ENCODE data around the gene ZNF385C. TPM values are rescaled to one million over a fixed set of nuclear protein-coding genes. Genes with fewer than 3 reads are reported as not detected.

The ZNF385C gene
- total RNA-seq, 1 experiment from 2014 or later: 1.1 TPM

DNA sequence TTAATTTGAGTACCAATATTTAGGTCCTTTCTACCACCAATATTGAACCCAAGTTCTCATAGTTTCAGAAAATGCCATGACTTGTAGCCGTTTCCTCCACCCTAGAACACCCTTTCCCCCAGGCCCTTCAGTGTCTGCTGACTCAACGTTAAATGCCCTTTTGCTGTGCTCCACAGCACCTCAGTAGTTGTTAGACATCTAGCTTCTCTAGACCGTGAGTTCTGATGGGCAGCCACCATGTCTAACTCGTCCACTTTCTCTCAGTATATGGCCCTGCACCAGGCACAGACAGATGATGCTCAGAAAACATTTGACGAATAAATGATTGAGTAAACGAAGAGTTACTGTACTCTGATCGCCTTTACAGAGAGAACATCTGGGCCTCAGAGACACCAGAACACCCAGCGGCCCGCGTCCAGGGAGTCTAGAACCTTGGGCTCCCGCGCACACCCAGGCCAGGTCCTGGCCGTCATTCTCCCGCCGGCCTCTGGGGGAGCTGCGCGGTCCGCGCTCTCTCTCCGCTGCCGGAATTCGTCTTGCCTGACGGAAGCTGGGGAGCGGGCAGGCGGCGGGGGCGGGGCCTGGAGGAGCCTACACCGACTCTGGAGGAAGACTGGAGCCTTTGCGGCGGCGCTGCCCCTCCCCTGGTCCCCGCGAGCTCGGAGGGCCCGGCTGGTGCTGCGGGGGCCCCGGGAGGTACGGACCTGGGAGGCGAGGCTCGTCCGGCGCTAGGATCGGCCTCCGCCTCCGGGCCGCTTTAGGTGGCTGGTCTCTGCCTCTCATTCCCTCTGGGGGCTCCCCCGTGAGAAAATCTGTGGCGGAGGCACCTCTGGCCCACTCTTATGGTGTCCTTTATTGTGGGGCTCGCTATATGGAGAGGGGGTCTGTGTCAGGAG is 78.5 kb downstream of the ZNF385C start, which contains the start of gene NKIRAS2 (continued):
- TF ChIP-seq RAD21 (IDR thresholded peaks at IDR 0.05; ENCODE audit: low read depth) (no peak), CEBPB (IDR thresholded peaks at IDR 0.05; ENCODE audit: low read depth) (no peak), EZH2phosphoT487 (IDR thresholded peaks at IDR 0.05; ENCODE audit: borderline replicate concordance) (no peak), MAX (IDR thresholded peaks at IDR 0.05) (peak; percentile 53; the same call in 1 of the 2 replicates), YY1 (IDR thresholded peaks at IDR 0.05; ENCODE audit: extremely low read depth, insufficient replicate concordance, low read depth, low read length) (peak; percentile 87), SP1 (IDR thresholded peaks at IDR 0.05; ENCODE audit: low read depth) (peak; percentile 54)

DNA sequence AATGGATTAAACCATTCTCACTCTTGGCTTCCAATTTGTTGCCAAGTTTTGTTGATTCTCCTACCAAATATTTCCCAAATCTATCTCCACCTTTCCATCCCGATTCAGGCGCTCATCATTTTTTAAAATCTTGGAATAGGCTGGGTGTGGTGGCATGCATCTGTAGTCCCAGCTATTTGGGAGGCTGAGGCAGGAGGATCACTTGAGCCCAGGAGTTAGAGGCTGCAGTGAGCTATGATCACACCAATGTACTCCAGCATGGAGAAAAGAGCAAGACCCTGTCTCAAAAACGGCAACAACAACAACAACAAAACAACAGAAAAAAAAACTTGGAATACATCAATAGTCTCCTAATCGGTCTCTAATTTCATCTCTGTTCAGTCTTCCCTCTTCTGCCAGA is 79.3 kb downstream of the ZNF385C start:
- no peak for DNase-seq (ENCODE audit: low read depth, low spot score)
- intact Hi-C loops (cut with micrococcal nuclease): loop anchor here (5.0 kb wide), 1 partner anchor 52 kb away; the partner anchor contains the start of gene CNP
- no peaks in the 10 kb centered on the region for H3K9me3 ChIP-seq (ENCODE audit: control insufficient read depth in 1 of 2, insufficient read depth in 1 of 2, low read depth in 1 of 2, low read length in 2 of 2)
- H3K4me2 ChIP-seq (ENCODE audit: low read length): no peak overlapping the region
- peaks cover 51% of the 10 kb centered on the region for H3K79me2 ChIP-seq (ENCODE audit: insufficient read depth, low read length)
- ChIA-PET RAD21 (ENCODE audit: low non-redundant PET in 1 of 2, low total read pairs in 2 of 2, uncharacterized antibody in 2 of 2, unreplicated experiment in 2 of 2) (interaction anchor here in 1 of 2 experiments (1.3 kb wide), 1 partner anchor 52 kb away, joined by 3 read pairs; the partner anchor contains the start of gene CNP), CTCF (interaction anchor here (1.0 to 4.0 kb wide), 5 partner anchors 10 to 84 kb away, joined by 3 to 16 read pairs (median 4); partner anchors contain the start of gene CNP), POLR2A (interaction anchor here (2.3 kb wide), 1 partner anchor 53 kb away, joined by 17 read pairs; the partner anchor contains the start of gene CNP)
- H3K27me3 ChIP-seq (ENCODE audit: insufficient read depth, low read length): no peaks in the 10 kb centered on the region
- no peaks in the 10 kb centered on the region for H3K9me2 ChIP-seq (ENCODE audit: insufficient read depth)
- no peak for ATAC-seq
- peaks cover 16 to 36% of the 10 kb centered on the region in 2 experiments for H3K4me1 ChIP-seq (ENCODE audit: control insufficient read depth in 1 of 2, insufficient read depth in 2 of 2, low read length in 2 of 2)
- TF ChIP-seq CEBPB (IDR thresholded peaks at IDR 0.05; ENCODE audit: low read depth) (no peak), ZBTB33 (IDR thresholded peaks at IDR 0.05; ENCODE audit: extremely low read depth, insufficient replicate concordance, low read length) (no peak), SP1 (IDR thresholded peaks at IDR 0.05; ENCODE audit: low read depth) (no peak), EZH2phosphoT487 (IDR thresholded peaks at IDR 0.05; ENCODE audit: borderline replicate concordance) (no peak), POLR2AphosphoS5 (IDR thresholded peaks at IDR 0.05; ENCODE audit: low read depth, low read length) (no peak), JUND (IDR thresholded peaks at IDR 0.05) (no peak), EGR1 (IDR thresholded peaks at IDR 0.05; ENCODE audit: low read depth) (no peak), ELF1 (IDR thresholded peaks at IDR 0.05; ENCODE audit: borderline replicate concordance, low read depth) (no peak), RAD21 (IDR thresholded peaks at IDR 0.05; ENCODE audit: low read depth) (no peak)
- H3K9ac ChIP-seq (ENCODE audit: low read length): no peak overlapping the region
- no TSS peak for BruUV-seq (replicated peaks)
- no peak overlapping the region for H3K4me3 ChIP-seq (replicated peaks in 1 of 2; ENCODE audit: low read depth in 1 of 2, low read length in 2 of 2)
- H4K20me1 ChIP-seq (ENCODE audit: insufficient read depth): no peaks in the 10 kb centered on the region
- peaks cover 6% of the 10 kb centered on the region in 2 experiments; a peak in 2 of 4 replicates for H3K36me3 ChIP-seq (ENCODE audit: control insufficient read depth in 1 of 2, insufficient read depth in 2 of 2, low read length in 2 of 2)
- H3K27ac ChIP-seq (ENCODE audit: low read depth, low read length): no peak overlapping the region
- no peak overlapping the region for H2AFZ ChIP-seq (ENCODE audit: low read depth, low read length, poor library complexity, severe bottlenecking)
